Endothelial cell of umbilical vein (primary cell): ENCODE results near the gene FBXW7.

Source experiments
- FOS ChIP-seq: IDR thresholded peaks from 2 replicates; pipeline ENCODE4 v1.6.1; 2011; ENCODE audit warnings: mild to moderate bottlenecking, low read length, moderate library complexity, borderline replicate concordance; ENCODE audit not compliant: insufficient read depth
- POLR2A ChIP-seq: IDR thresholded peaks from 2 replicates; pipeline ENCODE4 v1.6.1; 2012; ENCODE audit warnings: low read depth, mild to moderate bottlenecking, control low read depth, low read length
- POLR2AphosphoS5 ChIP-seq: IDR thresholded peaks from 2 replicates; pipeline ENCODE4 v1.6.1; 2012; ENCODE audit warnings: low read depth, mild to moderate bottlenecking, control low read depth, low read length, moderate library complexity; ENCODE audit not compliant: insufficient read depth
- TF ChIP-seq, protein P1 (sequence below), 2 donors: IDR thresholded peaks; 1 replicate in 1 of 2; 2 replicates in 1 of 2; pipeline ENCODE4 v1.5.1; 2011; ENCODE audit warnings: low read length in 2 of 2, mild to moderate bottlenecking in 2 of 2, moderate library complexity in 2 of 2, control low read depth in 1 of 2, inconsistent platforms in 1 of 2, low read depth in 1 of 2; ENCODE audit not compliant: insufficient read depth in 1 of 2; ENCODE audit errors: extremely low read depth in 1 of 2

GRCh38 chr4:152304220-152304619 lies 231.7 kb downstream of the FBXW7 start:
- TF ChIP-seq, protein P1, sequence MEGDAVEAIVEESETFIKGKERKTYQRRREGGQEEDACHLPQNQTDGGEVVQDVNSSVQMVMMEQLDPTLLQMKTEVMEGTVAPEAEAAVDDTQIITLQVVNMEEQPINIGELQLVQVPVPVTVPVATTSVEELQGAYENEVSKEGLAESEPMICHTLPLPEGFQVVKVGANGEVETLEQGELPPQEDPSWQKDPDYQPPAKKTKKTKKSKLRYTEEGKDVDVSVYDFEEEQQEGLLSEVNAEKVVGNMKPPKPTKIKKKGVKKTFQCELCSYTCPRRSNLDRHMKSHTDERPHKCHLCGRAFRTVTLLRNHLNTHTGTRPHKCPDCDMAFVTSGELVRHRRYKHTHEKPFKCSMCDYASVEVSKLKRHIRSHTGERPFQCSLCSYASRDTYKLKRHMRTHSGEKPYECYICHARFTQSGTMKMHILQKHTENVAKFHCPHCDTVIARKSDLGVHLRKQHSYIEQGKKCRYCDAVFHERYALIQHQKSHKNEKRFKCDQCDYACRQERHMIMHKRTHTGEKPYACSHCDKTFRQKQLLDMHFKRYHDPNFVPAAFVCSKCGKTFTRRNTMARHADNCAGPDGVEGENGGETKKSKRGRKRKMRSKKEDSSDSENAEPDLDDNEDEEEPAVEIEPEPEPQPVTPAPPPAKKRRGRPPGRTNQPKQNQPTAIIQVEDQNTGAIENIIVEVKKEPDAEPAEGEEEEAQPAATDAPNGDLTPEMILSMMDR (IDR thresholded peaks at IDR 0.05; ENCODE audit: extremely low read depth in 1 of 2, insufficient read depth in 1 of 2, low read depth in 1 of 2, low read length in 2 of 2): no peak
- TF ChIP-seq POLR2AphosphoS5: no peak
- no peak for TF ChIP-seq FOS
- TF ChIP-seq POLR2A: no peak
